ENCODE data around the gene COL20A1.

COL20A1 gene

GRCh38 chr20:63265891-63266515, 27.0 kb upstream of the COL20A1 start:
- DNase-seq (ENCODE audit: extremely low read depth, low read depth): peak; percentile 14
- TF ChIP-seq, protein P1, sequence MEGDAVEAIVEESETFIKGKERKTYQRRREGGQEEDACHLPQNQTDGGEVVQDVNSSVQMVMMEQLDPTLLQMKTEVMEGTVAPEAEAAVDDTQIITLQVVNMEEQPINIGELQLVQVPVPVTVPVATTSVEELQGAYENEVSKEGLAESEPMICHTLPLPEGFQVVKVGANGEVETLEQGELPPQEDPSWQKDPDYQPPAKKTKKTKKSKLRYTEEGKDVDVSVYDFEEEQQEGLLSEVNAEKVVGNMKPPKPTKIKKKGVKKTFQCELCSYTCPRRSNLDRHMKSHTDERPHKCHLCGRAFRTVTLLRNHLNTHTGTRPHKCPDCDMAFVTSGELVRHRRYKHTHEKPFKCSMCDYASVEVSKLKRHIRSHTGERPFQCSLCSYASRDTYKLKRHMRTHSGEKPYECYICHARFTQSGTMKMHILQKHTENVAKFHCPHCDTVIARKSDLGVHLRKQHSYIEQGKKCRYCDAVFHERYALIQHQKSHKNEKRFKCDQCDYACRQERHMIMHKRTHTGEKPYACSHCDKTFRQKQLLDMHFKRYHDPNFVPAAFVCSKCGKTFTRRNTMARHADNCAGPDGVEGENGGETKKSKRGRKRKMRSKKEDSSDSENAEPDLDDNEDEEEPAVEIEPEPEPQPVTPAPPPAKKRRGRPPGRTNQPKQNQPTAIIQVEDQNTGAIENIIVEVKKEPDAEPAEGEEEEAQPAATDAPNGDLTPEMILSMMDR (IDR thresholded peaks at IDR 0.05; ENCODE audit: low read depth, low read length, missing control alignments): no peak
- no peak overlapping the region for H3K4me3 ChIP-seq (replicated peaks; ENCODE audit: low read depth, low read length)

DNA sequence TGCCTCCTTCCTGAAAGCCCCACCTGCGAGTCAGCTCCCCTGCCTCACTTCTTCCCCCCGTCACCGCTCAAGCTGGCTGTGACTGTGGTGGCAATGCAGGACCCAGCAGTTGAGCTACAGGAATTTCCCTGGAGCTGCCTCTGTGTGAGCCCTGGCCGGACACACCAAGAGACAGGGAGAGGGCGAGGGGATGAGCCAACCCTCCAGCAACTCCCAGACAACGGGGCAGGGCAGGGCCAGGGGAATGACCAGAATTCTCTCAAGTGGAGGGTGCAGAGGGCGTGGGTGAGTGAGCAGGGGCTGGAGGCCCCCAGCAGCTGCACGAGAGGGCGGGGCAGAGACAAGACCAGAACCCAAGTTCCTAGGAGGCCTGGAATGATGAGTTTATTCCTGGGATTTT, 25.3 kb upstream of the COL20A1 start:
- DNase-seq (ENCODE audit: extremely low read depth, low read depth): no peak
- TF ChIP-seq, protein P1 (IDR thresholded peaks at IDR 0.05; ENCODE audit: low read depth, low read length, missing control alignments): no peak
- no peak overlapping the region for H3K4me3 ChIP-seq (replicated peaks; ENCODE audit: low read depth, low read length)

DNA sequence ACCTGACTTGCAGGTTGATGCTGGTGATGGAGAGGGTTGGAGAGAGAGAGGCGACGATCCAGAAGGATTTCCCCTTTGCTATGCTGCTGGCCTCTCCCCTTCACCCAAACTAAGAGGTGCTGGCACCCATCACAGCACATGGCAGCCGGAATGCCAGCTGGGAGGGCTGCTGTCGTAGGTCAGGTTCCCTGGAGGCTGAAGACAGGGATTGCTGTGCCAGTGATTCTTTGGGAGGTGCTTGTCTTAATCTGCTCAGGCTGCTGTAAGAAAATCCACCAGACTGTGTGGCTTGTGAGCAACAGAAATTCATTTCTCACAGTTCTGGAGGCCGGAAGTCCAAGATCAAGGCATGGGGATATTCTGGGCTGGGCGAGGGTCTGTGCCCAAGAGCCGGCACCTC, 24.7 kb upstream of the COL20A1 start:
- no peak overlapping the region for H3K4me3 ChIP-seq (replicated peaks; ENCODE audit: low read depth, low read length)
- no peak for DNase-seq (ENCODE audit: extremely low read depth, low read depth)
- TF ChIP-seq, protein P1 (IDR thresholded peaks at IDR 0.05; ENCODE audit: low read depth, low read length, missing control alignments): no peak

GRCh38 chr20:63268671-63269439, 24.1 kb upstream of the COL20A1 start:
- TF ChIP-seq, protein P1 (IDR thresholded peaks at IDR 0.05; ENCODE audit: low read depth, low read length, missing control alignments): no peak
- no peak for DNase-seq (ENCODE audit: extremely low read depth, low read depth)
- H3K4me3 ChIP-seq (replicated peaks; ENCODE audit: low read depth, low read length): no peak overlapping the region

DNA sequence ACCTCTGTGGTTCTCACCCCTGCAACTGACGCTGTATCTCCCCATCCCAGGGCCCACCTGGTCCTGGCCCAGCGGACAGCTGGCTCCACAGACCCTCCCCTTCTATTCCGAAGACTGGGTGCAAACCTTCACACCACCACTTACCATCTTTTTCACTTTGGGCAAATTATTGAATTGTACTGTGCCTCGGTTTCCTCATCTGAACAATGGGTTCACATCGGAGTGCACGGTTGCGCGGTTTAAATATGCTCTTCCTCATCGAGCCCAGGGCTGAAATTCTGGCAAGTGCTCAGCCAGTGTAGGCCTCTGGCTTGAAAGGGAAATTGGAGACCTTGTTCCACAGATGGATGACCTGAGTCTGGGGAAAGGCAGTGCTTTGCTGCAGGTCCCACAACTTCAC, 23.3 kb upstream of the COL20A1 start:
- DNase-seq (ENCODE audit: extremely low read depth, low read depth): no peak
- TF ChIP-seq, protein P1 (IDR thresholded peaks at IDR 0.05; ENCODE audit: low read depth, low read length, missing control alignments): no peak
- H3K4me3 ChIP-seq (replicated peaks; ENCODE audit: low read depth, low read length): no peak overlapping the region

GRCh38 chr20:63270606-63271325, 22.2 kb upstream of the COL20A1 start:
- DNase-seq (ENCODE audit: extremely low read depth, low read depth): no peak
- TF ChIP-seq, protein P1 (IDR thresholded peaks at IDR 0.05; ENCODE audit: low read depth, low read length, missing control alignments): no peak
- no peak overlapping the region for H3K4me3 ChIP-seq (replicated peaks; ENCODE audit: low read depth, low read length)

All from HFF-Myc (cell line).